ENCODE data around the gene ZDHHC14. TPM values are rescaled to one million over a fixed set of nuclear protein-coding genes. Genes with fewer than 3 reads are reported as not detected.
"Not testable (repeated sequence)": the region's sequence is repeated elsewhere in the genome, so short reads cannot be mapped to it uniquely, and the experiment has no call there.

ZDHHC14 gene
- total RNA-seq, 2 experiments from 2014 or later: 2.4 to 2.5 TPM

GRCh38 chr6:157456524-157456829, 75.5 kb downstream of the ZDHHC14 start:
- Mint-ChIP-seq H3K9me3 (ENCODE audit: low read depth) (no peaks in the 10 kb centered on the region), H3K4me1 (peaks cover 40% of the 10 kb centered on the region), H3K4me3 (no peak overlapping the region), H3K36me3 (ENCODE audit: low read depth) (no peaks in the 10 kb centered on the region), H3K27ac (peak overlapping the region; percentile 52), H3K27me3 (no peaks in the 10 kb centered on the region)
- ChIA-PET POLR2A (no interaction called here), CTCF (interaction anchor here (0.6 kb wide), 1 partner anchor 113 kb away, joined by 3 read pairs; no protein-coding TSS in a partner anchor)
- intact Hi-C loops (cut with DNase I, micrococcal nuclease): loop anchor here in 1 of 2 experiments (2.0 kb wide), 1 partner anchor 134 kb away; the partner anchor contains the start of gene TMEM242
- peak; percentile 52 for DNase-seq
- peak; percentile 42 for ATAC-seq

DNA sequence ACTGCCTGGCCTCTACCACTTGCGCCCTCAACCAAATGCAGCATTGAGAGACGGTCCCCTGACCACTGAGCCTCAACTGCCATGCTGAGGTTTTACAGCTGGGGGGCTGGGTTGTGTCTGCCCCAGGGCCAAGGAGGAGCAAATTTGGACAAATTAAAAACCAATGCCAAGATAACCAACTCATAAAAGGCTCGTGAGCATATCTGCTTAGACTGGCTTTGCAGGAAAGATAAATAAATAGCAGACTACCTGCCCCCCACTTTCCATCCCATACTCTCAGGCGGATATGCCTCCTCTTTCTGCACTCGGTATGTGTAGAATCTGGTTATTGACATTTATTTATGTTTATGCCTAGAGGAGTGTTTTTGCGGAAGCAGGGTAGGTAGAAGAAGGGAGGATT, 76.8 kb downstream of the ZDHHC14 start:
- no peaks in the 10 kb centered on the region for H3K27me3 Mint-ChIP-seq
- no peaks in the 10 kb centered on the region for H3K9me3 Mint-ChIP-seq (ENCODE audit: low read depth)
- H3K4me3 Mint-ChIP-seq: no peak overlapping the region
- no peaks in the 10 kb centered on the region for H3K36me3 Mint-ChIP-seq (ENCODE audit: low read depth)
- DNase-seq: no peak
- POLR2A ChIA-PET: no interaction called here
- H3K4me1 Mint-ChIP-seq: peaks cover 44% of the 10 kb centered on the region
- ATAC-seq: no peak
- CTCF ChIA-PET: no interaction called here
- intact Hi-C loops (cut with DNase I, micrococcal nuclease): loop anchor here in 1 of 2 experiments (2.0 kb wide), 1 partner anchor 135 kb away; the partner anchor contains the start of gene TMEM242
- H3K27ac Mint-ChIP-seq: no peak overlapping the region

DNA sequence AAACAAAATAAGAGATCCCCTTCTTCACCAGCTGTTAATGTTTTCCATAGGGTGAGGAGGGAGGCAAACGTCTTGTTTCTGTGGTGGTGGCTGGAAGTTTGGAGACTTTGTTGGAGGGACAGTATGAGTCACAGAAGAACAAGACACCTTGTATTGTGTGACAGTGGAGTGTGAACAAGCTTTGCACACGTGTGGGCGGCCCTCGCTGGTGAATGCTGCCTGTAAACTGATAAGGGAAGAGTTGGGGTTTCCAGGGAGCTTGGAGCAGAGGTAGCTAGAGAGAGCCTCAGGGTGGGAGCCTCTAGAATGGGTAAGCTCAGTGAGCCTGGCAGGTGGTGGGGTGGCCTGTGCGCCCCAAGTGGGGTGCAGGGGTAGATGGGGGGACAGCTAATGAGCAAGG, 78.3 kb downstream of the ZDHHC14 start:
- peak; percentile 74 for DNase-seq
- Mint-ChIP-seq H3K27me3 (no peaks in the 10 kb centered on the region), H3K4me1 (peaks cover 49% of the 10 kb centered on the region), H3K9me3 (ENCODE audit: low read depth) (no peaks in the 10 kb centered on the region), H3K4me3 (no peak overlapping the region), H3K27ac (peak overlapping the region; percentile 88), H3K36me3 (ENCODE audit: low read depth) (no peaks in the 10 kb centered on the region)
- POLR2A ChIA-PET: interaction anchor here (0.6 to 1.3 kb wide), 4 partner anchors 15 to 297 kb away, joined by 3 to 8 read pairs (median 3); no protein-coding TSS in a partner anchor
- CTCF ChIA-PET: interaction anchor here (0.5 to 2.0 kb wide), 4 partner anchors 11 to 304 kb away, joined by 3 to 5 read pairs (median 4); no protein-coding TSS in a partner anchor
- ATAC-seq: peak; percentile 31
- intact Hi-C loops (cut with DNase I, micrococcal nuclease): no loop called here

GRCh38 chr6:157460182-157460999, 79.4 kb downstream of the ZDHHC14 start:
- H3K4me1 Mint-ChIP-seq: peaks cover 58% of the 10 kb centered on the region

GRCh38 chr6:157461000-157461915, 80.3 kb downstream of the ZDHHC14 start:
- ATAC-seq (peak; percentile 77), DNase-seq (peak; percentile 90)
- H3K27ac Mint-ChIP-seq: peak overlapping the region; percentile 89
- no peaks in the 10 kb centered on the region for H3K27me3 Mint-ChIP-seq
- H3K4me3 Mint-ChIP-seq: no peak overlapping the region
- POLR2A ChIA-PET: no interaction called here
- intact Hi-C loops (cut with DNase I, micrococcal nuclease): loop anchor here (1.0 to 10.0 kb wide), 7 partner anchors 33 to 301 kb away; partner anchors contain the start of genes TMEM242 (in 1 of the 2) and ZDHHC14 (in 1 of the 2)
- H3K36me3 Mint-ChIP-seq (ENCODE audit: low read depth): no peaks in the 10 kb centered on the region
- H3K4me1 Mint-ChIP-seq: peaks cover 56% of the 10 kb centered on the region
- H3K9me3 Mint-ChIP-seq (ENCODE audit: low read depth): no peaks in the 10 kb centered on the region
- CTCF ChIA-PET: interaction anchor here (0.5 to 1.5 kb wide), 6 partner anchors 23 to 553 kb away, joined by 3 to 5 read pairs (median 4); no protein-coding TSS in a partner anchor

More at GRCh38 chr6:157460182-157460999, 79.4 kb downstream of the ZDHHC14 start:
- intact Hi-C loops (cut with DNase I, micrococcal nuclease): loop anchor here (2.0 to 10.0 kb wide), 3 partner anchors 80 to 302 kb away; partner anchors contain the start of genes TMEM242 (in 1 of the 2) and ZDHHC14 (in 1 of the 2)
- POLR2A ChIA-PET: interaction anchor here (0.7 to 1.3 kb wide), 2 partner anchors 31 to 32 kb away, joined by 5 to 8 read pairs; no protein-coding TSS in a partner anchor
- Mint-ChIP-seq H3K27me3 (no peaks in the 10 kb centered on the region), H3K27ac (peak overlapping the region; percentile 89), H3K4me3 (no peak overlapping the region), H3K36me3 (ENCODE audit: low read depth) (no peaks in the 10 kb centered on the region), H3K9me3 (ENCODE audit: low read depth) (no peaks in the 10 kb centered on the region)
- DNase-seq: no peak
- ATAC-seq: peak; percentile 32
- CTCF ChIA-PET: interaction anchor here (0.7 to 2.0 kb wide), 5 partner anchors 10 to 207 kb away, joined by 3 to 5 read pairs (median 4); no protein-coding TSS in a partner anchor

- ChIA-PET CTCF (interaction anchor here (0.7 to 1.1 kb wide), 3 partner anchors 10 to 293 kb away, joined by 3 read pairs; no protein-coding TSS in a partner anchor), POLR2A (interaction anchor here (1.0 kb wide), 1 partner anchor 78 kb away, joined by 3 read pairs; no protein-coding TSS in a partner anchor)
Measured at GRCh38 chr6:157462956-157463742, 82.2 kb downstream of the ZDHHC14 start.

DNA sequence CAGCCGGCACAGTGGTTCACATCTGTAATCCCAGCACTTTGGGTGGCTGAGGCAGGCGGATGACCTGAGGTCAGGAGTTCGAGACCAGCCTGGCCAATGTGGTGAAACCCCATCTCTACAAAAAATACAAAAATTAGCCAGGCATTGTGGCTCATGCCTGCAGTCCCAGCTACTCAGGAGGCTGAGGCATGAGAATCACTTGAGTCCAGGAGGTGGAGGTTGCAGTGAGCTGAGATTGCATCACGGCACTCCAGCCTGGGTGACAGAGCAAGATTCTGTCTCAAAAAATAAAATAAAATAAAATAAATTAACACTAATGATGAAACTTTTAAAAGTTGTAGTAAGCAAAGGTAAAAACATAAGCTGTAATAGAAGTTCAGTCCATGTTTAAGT, 82.7 kb downstream of the ZDHHC14 start:
- intact Hi-C loops (cut with DNase I, micrococcal nuclease): loop anchor here (5.0 to 10.0 kb wide), 2 partner anchors 139 to 299 kb away; partner anchors contain the start of gene TMEM242 (in 1 of the 2)
- not testable (repeated sequence) for H3K27ac Mint-ChIP-seq; H3K36me3 Mint-ChIP-seq (ENCODE audit: low read depth); DNase-seq; ATAC-seq; H3K9me3 Mint-ChIP-seq (ENCODE audit: low read depth); H3K4me3 Mint-ChIP-seq; H3K27me3 Mint-ChIP-seq
- peaks cover 44% of the 10 kb centered on the region for H3K4me1 Mint-ChIP-seq
- CTCF ChIA-PET: interaction anchor here (0.7 kb wide), 1 partner anchor 9 kb away, joined by 3 read pairs; no protein-coding TSS in a partner anchor
- POLR2A ChIA-PET: interaction anchor here (1.0 kb wide), 1 partner anchor 78 kb away, joined by 3 read pairs; no protein-coding TSS in a partner anchor

More at GRCh38 chr6:157462956-157463742, 82.2 kb downstream of the ZDHHC14 start:
- DNase-seq (no peak), ATAC-seq (no peak)
- Mint-ChIP-seq H3K27me3 (no peaks in the 10 kb centered on the region), H3K4me3 (no peak overlapping the region), H3K9me3 (ENCODE audit: low read depth) (no peaks in the 10 kb centered on the region), H3K4me1 (peaks cover 44% of the 10 kb centered on the region), H3K27ac (no peak overlapping the region), H3K36me3 (ENCODE audit: low read depth) (no peaks in the 10 kb centered on the region)
- intact Hi-C loops (cut with DNase I, micrococcal nuclease): loop anchor here (5.0 to 10.0 kb wide), 2 partner anchors 138 to 299 kb away; partner anchors contain the start of gene TMEM242 (in 1 of the 2)

- CTCF ChIA-PET: interaction anchor here (0.7 kb wide), 1 partner anchor 36 kb away, joined by 5 read pairs; no protein-coding TSS in a partner anchor
- H3K4me3 Mint-ChIP-seq: no peak overlapping the region
- intact Hi-C loops (cut with DNase I, micrococcal nuclease): loop anchor here (1.0 to 10.0 kb wide), 3 partner anchors 70 to 297 kb away; partner anchors contain the start of gene TMEM242 (in 1 of the 2)
- no peaks in the 10 kb centered on the region for H3K36me3 Mint-ChIP-seq (ENCODE audit: low read depth)
- peaks cover 34% of the 10 kb centered on the region for H3K4me1 Mint-ChIP-seq
- no peaks in the 10 kb centered on the region for H3K27me3 Mint-ChIP-seq
- peak overlapping the region; percentile 83 for H3K27ac Mint-ChIP-seq
- ATAC-seq (peak; percentile 59), DNase-seq (no peak)
- H3K9me3 Mint-ChIP-seq (ENCODE audit: low read depth): no peaks in the 10 kb centered on the region
- POLR2A ChIA-PET: interaction anchor here (0.7 to 1.5 kb wide), 2 partner anchors 561 to 1191 kb away, joined by 3 read pairs; no protein-coding TSS in a partner anchor
Measured at GRCh38 chr6:157464653-157465535, 83.9 kb downstream of the ZDHHC14 start.

GRCh38 chr6:157466342-157466648, 85.3 kb downstream of the ZDHHC14 start:
- POLR2A ChIA-PET: interaction anchor here (0.7 to 1.5 kb wide), 2 partner anchors 103 to 560 kb away, joined by 3 read pairs; no protein-coding TSS in a partner anchor
- intact Hi-C loops (cut with DNase I, micrococcal nuclease): loop anchor here in 1 of 2 experiments (10.0 kb wide), 1 partner anchor 141 kb away; the partner anchor contains the start of gene TMEM242
- no peak overlapping the region for H3K4me3 Mint-ChIP-seq
- H3K9me3 Mint-ChIP-seq (ENCODE audit: low read depth): no peaks in the 10 kb centered on the region
- no peak for ATAC-seq
- H3K4me1 Mint-ChIP-seq: peaks cover 24% of the 10 kb centered on the region
- H3K27ac Mint-ChIP-seq: no peak overlapping the region
- DNase-seq: no peak
- H3K36me3 Mint-ChIP-seq (ENCODE audit: low read depth): no peaks in the 10 kb centered on the region
- no peaks in the 10 kb centered on the region for H3K27me3 Mint-ChIP-seq
- CTCF ChIA-PET: interaction anchor here (0.7 kb wide), 2 partner anchors 34 to 139 kb away, joined by 3 to 4 read pairs; no protein-coding TSS in a partner anchor

Measured in activated CD4-positive, alpha-beta T cell treated with anti-CD3 and anti-CD28 coated beads for 36 hours (primary cell).